Neural progenitor cell (in vitro differentiated cells): ENCODE data around the gene EMC10.

ENCODE experiments used
- EZH2 ChIP-seq: fragments of 200-600 bp; sonication (generic); IDR thresholded peaks from 2 replicates; pipeline ENCODE4 v1.6.1; 2017; ENCODE audit warnings: antibody characterized with exemption, mild to moderate bottlenecking, moderate library complexity
- EZH2phosphoT487 ChIP-seq: fragments of 200-600 bp; sonication (generic); IDR thresholded peaks from 2 replicates; pipeline ENCODE4 v1.6.1; 2017; ENCODE audit warnings: antibody characterized with exemption
- TF ChIP-seq, protein P1 (sequence below): fragments of 200-600 bp; sonication (generic); IDR thresholded peaks from 2 replicates; pipeline ENCODE4 v1.5.1; 2017; ENCODE audit warnings: antibody characterized with exemption, mild to moderate bottlenecking

DNA sequence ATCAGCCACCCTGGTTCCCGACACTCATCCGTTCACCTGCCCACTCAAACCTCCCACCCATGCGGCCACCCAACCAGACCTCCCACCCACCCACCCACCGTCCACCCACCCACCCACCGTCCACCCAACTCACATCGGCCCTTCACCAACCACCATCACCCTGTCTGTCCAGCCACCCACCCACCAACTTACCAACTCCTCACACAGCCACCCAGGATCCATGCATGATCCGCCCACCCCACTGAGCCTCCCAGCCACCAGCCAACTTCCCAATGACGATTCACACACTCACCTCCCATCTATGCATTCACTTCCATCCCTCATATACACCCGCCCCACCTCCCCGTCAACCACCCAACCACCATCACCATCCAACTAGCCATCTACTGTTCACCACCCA lies 30.4 kb downstream of the EMC10 start:
- TF ChIP-seq, protein P1, sequence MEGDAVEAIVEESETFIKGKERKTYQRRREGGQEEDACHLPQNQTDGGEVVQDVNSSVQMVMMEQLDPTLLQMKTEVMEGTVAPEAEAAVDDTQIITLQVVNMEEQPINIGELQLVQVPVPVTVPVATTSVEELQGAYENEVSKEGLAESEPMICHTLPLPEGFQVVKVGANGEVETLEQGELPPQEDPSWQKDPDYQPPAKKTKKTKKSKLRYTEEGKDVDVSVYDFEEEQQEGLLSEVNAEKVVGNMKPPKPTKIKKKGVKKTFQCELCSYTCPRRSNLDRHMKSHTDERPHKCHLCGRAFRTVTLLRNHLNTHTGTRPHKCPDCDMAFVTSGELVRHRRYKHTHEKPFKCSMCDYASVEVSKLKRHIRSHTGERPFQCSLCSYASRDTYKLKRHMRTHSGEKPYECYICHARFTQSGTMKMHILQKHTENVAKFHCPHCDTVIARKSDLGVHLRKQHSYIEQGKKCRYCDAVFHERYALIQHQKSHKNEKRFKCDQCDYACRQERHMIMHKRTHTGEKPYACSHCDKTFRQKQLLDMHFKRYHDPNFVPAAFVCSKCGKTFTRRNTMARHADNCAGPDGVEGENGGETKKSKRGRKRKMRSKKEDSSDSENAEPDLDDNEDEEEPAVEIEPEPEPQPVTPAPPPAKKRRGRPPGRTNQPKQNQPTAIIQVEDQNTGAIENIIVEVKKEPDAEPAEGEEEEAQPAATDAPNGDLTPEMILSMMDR: no peak
- no peak for TF ChIP-seq EZH2phosphoT487
- no peak for TF ChIP-seq EZH2
